ENCODE measurements around the gene AAMP.

- TF ChIP-seq CTCF (IDR thresholded peaks at IDR 0.05) (no peak), E2F4 (CRISPR knock-in tag; IDR thresholded peaks at IDR 0.05; ENCODE audit: borderline replicate concordance, low read depth) (no peak), HMGXB4 (CRISPR knock-in tag; IDR thresholded peaks at IDR 0.05) (no peak), CDX4 (CRISPR knock-in tag; IDR thresholded peaks at IDR 0.05; ENCODE audit: borderline replicate concordance) (no peak), MXD4 (CRISPR knock-in tag; IDR thresholded peaks at IDR 0.05; ENCODE audit: borderline replicate concordance) (no peak), ESRRA (CRISPR knock-in tag; IDR thresholded peaks at IDR 0.05; ENCODE audit: borderline replicate concordance) (no peak), TEAD1 (CRISPR knock-in tag; IDR thresholded peaks at IDR 0.05) (no peak), CREB1 (CRISPR knock-in tag; IDR thresholded peaks at IDR 0.05) (no peak), HMGA2 (CRISPR knock-in tag; IDR thresholded peaks at IDR 0.05) (no peak), ZNF232 (CRISPR knock-in tag; IDR thresholded peaks at IDR 0.05) (no peak)
- TF ChIP-seq, protein P1, sequence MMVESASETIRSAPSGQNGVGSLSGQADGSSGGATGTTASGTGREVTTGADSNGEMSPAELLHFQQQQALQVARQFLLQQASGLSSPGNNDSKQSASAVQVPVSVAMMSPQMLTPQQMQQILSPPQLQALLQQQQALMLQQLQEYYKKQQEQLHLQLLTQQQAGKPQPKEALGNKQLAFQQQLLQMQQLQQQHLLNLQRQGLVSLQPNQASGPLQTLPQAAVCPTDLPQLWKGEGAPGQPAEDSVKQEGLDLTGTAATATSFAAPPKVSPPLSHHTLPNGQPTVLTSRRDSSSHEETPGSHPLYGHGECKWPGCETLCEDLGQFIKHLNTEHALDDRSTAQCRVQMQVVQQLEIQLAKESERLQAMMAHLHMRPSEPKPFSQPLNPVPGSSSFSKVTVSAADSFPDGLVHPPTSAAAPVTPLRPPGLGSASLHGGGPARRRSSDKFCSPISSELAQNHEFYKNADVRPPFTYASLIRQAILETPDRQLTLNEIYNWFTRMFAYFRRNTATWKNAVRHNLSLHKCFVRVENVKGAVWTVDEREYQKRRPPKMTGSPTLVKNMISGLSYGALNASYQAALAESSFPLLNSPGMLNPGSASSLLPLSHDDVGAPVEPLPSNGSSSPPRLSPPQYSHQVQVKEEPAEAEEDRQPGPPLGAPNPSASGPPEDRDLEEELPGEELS (CRISPR knock-in tag; IDR thresholded peaks at IDR 0.05): no peak
- TF ChIP-seq, protein P2, sequence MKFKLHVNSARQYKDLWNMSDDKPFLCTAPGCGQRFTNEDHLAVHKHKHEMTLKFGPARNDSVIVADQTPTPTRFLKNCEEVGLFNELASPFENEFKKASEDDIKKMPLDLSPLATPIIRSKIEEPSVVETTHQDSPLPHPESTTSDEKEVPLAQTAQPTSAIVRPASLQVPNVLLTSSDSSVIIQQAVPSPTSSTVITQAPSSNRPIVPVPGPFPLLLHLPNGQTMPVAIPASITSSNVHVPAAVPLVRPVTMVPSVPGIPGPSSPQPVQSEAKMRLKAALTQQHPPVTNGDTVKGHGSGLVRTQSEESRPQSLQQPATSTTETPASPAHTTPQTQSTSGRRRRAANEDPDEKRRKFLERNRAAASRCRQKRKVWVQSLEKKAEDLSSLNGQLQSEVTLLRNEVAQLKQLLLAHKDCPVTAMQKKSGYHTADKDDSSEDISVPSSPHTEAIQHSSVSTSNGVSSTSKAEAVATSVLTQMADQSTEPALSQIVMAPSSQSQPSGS (CRISPR knock-in tag; IDR thresholded peaks at IDR 0.05; ENCODE audit: borderline replicate concordance, low read depth): no peak
Measured at GRCh38 chr2:218266316-218266979, 3.5 kb downstream of the AAMP start.
